CD4-positive, alpha-beta T cell treated with Interleukin-17A for 1 hour (primary cell): ENCODE data around the gene ARL5A.
"Not testable (repeated sequence)": the region's sequence is repeated elsewhere in the genome, so short reads cannot be mapped to it uniquely, and the experiment has no call there.

Experiments
- DNase-seq: peaks from one replicate; pipeline ENCODE4 v3.0.0-alpha.2; 2020

Gene ARL5A

DNA sequence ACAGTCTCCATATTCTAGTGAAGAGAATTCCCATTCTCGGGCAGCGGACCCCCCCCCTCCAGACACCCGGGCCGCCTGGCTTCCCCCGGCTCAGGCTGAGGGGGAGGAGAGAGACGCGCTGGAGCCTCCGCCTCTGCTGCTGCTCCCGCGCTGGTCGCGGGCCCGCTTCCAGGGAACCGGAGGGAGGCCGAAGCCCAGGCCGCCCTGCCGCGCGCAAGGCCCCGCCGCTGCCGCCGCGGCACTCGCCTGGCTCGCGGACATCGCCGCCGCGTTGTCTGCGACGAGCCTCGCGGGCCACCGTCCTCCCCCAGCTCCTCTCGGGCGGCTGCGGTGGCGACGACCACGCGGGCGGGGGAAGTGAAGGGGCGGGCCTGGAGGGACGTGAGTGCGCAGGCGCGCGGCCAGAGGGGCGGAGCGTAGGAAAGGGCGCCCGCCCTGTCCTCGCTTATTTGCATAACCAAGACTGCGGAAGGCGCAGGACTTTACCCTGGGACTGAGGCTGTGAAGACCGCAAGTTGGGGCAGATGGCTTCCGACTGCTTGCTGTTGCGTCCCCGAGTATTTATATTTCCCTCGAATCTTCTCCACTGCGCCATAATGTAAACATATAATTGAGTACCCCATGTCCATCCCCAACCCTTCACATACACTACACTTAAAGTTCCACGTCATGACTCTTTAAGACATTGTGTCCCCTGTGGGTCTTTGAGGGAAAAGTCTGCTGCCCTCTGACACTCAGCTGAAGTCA lies at the start of gene ARL5A:
TSS of gene ARL5A (minus strand) at position 279 of the 747 bp plus-strand sequence. CDS start at position 34, 245 bp downstream.
- peak; percentile 96 for DNase-seq

DNA sequence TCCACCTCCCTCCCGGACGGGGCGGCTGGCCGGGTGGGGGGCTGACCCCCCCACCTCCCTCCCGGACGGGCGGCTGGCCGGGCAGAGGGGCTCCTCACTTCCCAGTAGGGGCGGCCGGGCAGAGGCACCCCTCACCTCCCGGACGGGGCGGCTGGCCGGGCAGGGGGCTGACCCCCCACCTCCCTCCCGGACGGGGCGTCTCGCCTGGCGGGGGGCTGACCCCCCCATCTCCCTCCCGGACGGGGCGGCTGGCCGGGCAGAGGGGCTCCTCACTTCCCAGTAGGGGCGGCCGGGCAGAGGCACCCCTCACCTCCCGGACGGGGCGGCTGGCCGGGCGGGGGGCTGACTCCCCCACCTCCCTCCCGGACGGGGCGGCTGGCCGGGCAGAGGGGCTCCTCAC lies 47.4 kb upstream of the ARL5A start:
- DNase-seq, result not testable (repeated sequence)

DNA sequence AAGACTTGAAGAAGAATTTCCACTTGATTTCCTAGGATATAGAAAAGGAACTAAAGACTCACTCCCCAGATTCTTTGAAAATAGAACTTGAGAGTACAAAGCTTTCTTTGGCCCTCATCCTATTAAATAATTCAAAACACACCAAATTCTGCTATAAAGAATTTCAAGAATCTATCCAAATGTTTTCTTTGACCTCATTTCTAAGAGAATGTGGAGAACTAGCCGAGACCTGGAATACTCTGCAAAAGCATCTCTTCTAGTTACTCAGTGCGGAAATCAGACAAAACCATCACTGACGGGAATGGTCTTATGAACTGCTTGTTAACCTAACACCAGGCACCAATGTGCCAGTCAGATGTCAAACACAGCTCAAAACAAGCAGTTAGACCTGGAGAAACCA lies 44.2 kb upstream of the ARL5A start:
- DNase-seq, result no peak

DNA sequence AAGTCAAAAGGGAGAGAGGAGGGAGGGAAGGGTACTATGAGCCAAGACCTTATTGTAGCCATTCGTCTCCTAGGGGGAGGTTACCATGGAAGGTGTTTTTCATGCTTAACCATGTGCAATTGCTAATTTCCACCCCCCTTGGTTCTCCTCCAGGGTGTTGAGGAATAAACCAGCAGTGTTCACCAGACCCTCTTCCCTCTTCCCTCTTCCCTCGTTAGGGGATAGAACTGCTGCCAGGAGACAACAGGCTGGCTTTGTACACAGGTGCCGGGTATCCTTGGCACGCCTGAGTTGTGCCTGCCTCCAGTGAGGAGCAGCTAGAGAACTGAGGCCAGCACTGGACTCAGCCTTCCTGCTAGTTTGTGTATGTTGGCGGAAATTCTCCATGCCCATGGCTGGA lies 41.1 kb upstream of the ARL5A start:
- no peak for DNase-seq

DNA sequence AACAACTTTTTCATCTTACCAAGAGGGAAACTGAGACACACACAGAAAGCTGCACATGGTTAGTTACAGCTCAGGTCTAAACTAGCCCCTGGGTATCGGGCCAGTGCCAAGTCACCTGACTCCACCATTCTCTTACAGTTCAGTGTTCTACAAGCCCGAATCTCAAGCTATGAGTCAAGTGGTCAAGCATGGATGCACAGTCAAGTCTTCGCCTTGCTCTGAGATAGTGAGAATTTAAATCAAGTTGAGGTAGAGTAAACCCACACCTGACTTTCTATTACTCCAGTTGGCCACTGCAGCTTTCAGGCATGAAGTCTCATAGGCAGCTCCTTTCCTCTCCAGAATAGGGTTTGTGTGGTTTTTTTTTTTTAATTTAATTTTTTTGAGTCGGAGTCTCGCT lies 34.5 kb upstream of the ARL5A start:
- no peak for DNase-seq

DNA sequence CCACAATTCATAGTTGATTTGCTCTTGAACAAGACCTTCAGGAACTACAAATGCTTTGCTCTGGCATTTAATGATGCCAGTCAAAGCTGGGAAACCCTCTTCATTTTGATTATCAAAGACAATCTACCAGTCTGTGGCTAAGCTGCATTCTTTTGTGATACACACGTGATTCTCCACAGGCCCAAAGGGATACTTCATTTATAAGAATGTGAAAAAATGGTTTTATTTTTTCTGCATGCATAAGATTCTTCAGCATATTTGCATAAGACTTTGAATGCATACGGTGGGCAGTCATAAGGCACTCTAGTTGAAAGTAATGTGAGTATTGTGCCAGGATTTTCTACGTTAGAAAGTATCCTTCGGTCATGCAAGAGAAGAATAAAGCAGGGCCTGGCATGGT lies 33.0 kb upstream of the ARL5A start:
- DNase-seq, result no peak

GRCh38 chr2:151860613-151861146 lies 32.5 kb upstream of the ARL5A start:
- no peak for DNase-seq

DNA sequence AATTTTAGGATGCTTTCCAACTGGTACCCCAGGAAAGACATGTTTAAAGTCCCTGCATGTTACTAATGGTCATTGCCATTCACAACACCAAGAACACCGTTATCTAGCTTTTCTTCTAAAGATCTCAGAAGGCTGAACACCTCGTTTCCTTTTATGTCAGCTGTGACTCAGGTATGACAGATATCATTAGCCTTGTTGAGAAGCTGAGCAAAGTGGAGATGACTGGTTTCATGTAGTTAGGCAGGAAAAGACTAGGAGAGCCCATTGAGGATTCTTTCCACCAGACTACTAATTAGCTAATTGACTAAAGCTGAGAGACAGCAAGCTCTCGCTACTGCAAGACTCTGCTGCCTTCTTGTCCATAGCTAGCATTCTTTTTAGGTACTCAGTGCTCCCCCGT lies 32.0 kb upstream of the ARL5A start:
- DNase-seq, result no peak

- DNase-seq, result no peak
Observed at GRCh38 chr2:151857650-151858049, 29.4 kb upstream of the ARL5A start.

DNA sequence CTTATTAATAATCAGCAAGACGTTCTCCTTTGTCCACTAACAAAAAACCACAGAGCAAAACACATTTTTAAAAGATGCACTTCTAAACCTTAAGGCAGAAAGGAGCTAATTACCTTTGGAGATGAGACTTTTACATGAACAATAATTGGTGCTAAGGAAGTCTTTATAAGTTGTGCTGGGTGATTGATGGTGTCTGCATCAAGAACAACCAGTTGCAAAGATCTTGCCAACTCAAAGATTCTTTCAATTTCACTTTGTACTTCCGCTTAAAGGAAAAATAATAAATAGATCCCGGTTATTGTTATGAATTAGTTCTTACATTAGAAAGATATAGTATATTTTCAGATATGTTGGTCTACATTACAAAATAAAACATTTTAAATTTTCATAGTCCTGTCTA lies 26.9 kb upstream of the ARL5A start:
- DNase-seq, result no peak

GRCh38 chr2:151853070-151853758 lies 25.0 kb upstream of the ARL5A start:
- DNase-seq, result no peak

GRCh38 chr2:151852260-151853069 lies 24.2 kb upstream of the ARL5A start:
- DNase-seq, result no peak

DNA sequence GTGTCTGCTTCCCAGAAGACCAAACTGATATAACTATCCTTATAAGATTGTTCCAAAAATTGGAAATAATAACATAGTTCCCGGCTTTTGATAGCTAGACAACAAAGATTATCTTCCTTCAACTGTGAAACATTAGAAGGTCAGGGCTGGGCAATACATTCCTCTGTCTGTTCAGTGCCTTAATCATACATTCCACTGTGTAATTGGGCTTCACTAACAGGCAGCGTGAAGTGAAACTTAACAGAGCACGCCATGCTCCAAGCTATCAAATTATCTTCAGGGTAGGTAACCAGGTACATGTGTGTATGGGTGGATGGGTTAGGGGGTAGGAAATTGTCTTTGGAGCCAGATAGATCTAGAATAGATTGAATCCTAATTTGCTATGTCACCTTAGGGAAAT lies 23.5 kb upstream of the ARL5A start:
- no peak for DNase-seq

DNA sequence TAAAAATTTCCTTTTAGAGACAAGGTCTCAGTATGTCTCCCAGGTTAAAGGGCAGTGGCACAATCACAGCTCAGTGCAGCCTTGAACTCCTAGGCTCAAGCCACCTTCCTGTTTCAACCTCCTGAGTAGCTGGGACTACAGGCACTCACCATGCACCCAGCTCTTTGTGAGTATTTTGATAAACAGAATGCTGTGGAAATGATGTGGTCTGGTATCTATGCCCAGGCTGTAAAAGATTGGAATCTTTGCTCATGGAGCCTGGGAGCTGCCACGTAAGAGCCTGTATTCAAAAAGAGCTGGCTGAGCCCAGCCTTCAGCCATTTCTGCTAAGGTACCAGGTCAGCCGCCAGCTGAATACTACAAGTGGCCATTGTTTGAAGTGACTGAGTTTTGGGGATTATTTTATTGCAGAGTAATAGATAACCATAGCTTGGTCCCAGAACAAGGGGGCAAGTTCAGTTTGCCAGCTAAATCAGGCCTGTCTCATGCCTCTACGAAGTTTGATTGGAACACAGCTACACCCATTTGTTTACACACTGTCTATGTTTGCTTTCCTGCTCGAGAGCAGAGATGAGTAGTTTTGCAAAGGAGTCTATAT lies 21.3 kb upstream of the ARL5A start:
- DNase-seq, result no peak

GRCh38 chr2:151845884-151846283 lies 17.7 kb upstream of the ARL5A start:
- no peak for DNase-seq

DNA sequence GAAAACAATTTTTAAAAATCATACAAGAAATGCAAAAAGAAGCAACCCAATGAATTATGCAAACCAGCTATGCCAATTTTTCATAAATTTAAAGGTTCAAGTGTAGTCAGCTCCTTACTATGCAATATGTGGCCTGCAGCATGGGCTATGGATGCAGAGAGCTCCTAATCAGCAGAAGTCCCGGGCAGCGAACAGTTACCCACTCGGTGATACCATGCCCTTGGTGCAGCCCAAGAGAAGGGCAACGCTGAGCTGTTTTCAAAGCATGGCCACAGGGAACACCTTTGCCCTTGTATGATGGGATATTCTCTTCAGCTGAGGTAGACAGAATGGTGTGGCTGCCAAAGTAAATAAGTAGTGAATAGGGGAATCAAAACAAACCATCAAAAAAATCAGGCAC lies 17.3 kb upstream of the ARL5A start:
- DNase-seq, result no peak

GRCh38 chr2:151844211-151844896 lies 16.1 kb upstream of the ARL5A start:
- DNase-seq, result no peak

GRCh38 chr2:151843691-151844061 lies 15.5 kb upstream of the ARL5A start:
- no peak for DNase-seq

DNA sequence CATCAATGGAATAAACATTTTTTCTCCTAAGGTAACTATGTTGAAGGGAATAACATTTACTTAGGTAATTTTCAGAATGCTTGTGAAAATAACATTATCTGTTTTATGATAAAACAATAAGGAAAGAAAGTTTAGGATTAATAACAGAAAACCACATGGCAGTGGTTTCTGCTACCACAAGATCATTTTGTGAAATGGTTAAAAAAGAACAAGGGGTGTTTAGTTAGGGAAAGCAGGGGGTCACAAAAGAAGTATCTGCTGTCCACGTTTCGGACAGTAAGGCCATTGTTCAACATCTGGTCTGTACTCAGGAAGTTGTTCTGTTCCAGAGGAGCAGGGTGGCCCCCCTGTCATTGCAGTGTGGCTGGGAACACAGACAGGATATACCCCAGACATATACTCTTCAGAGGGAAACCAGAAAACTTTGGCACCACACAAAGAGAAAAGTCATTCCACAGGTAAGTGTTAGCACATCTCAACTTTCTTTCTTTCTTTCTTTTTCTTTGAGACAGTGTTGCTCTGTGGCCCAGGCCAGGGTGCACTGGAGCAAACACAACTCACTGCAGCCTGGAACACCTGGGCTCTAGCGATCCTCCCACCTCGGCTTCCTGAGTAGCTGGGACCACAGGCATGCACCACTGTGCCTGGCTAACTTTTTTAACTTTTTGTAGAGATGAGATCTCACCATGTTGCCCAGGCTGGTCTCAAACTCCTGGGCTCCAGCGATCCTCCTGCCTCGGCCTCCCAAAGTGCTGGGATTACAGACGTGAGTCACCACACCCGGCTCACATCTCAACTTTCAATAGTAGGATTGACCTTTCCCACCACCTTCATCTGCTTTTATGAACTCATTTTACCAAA lies 14.8 kb upstream of the ARL5A start:
- no peak for DNase-seq

- no peak for DNase-seq
Observed at GRCh38 chr2:151841047-151841424, 12.8 kb upstream of the ARL5A start.

GRCh38 chr2:151840216-151841046 lies 12.2 kb upstream of the ARL5A start:
- no peak for DNase-seq
